Astrocyte of the hippocampus (primary cell): ENCODE measurements around the gene HSF2.
"Not testable (repeated sequence)": the region's sequence is repeated elsewhere in the genome, so short reads cannot be mapped to it uniquely, and the experiment has no call there.

Source experiments
- DNase-seq: peaks from one replicate; pipeline ENCODE4 v3.0.0; 2011; ENCODE audit warnings: low read depth, low spot score

The HSF2 gene

DNA sequence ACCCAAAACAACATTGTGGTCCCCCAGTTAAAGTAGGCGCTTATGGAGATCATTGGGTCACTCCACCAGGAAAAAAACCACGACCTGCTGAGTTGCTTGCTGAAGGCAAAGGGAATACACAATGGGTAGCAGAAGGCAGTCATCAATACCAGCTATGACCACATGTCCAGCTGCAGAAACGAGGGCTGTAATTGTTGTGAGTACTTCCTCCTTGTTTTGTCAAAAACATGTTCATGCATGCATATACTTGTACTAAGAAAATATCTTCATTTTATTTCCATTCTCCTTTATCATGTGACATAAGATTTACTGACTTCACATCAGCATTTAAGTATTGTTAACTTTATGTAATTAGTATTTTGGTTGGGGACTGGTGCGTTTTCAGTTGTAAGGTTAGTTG is 55.2 kb downstream of the HSF2 start:
- no peak for DNase-seq

GRCh38 chr6:122455116-122455515 is 55.7 kb downstream of the HSF2 start:
- not testable (repeated sequence) for DNase-seq

DNA sequence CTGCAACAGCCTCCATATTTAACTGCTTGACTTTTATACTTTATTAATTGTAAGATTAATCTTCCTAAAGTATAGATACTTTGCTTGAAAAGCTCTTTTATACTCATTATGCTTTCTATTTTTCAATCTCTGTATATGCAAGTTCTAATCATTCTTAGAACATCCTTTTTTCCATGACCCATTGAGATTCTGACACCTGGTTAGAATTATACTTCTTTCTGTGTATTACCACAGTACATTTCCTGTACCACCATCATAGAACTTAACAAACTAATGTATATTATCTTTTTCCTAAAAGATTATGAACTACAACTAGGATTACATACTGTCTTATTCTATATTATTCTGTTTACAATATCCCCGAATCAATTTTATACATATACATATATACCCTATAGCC is 58.6 kb downstream of the HSF2 start:
- no peak for DNase-seq

DNA sequence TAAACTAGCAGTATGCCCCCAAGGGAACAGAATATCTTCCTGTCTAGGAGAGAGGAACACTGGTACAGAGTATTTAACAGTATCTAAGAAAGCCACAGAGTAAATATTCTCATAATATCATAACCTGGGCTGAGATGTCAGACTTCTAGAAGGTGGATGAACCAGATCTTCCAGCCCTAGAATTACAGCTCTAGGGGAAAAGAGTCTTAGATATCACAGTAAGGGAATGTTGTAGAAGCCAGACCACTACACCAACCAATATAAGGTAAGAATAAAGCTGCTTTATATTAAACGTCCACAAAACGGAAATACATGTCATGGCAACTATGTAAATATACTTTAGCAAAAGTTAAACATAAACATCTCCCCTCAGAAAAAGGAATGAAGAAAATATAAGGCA is 59.8 kb downstream of the HSF2 start:
- no peak for DNase-seq

- not testable (repeated sequence) for DNase-seq
Measured at GRCh38 chr6:122459865-122460416, 60.5 kb downstream of the HSF2 start.

DNA sequence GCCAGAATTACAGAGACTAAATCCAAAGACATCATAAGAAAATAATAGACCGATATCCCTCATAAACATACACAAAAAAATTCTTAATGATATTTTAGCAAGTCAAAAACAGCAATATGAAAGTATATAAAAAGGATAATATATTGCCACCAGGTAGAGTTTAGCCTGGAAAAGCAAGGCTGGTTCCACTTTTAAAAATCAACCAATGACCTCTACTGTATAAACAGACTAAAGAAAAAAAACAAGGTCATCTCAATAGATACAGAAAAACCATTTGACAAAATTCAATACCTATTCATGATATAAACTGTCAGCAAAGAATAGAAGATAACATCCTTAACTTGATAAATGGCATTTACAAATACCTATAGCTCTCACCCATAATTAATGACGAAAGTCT is 62.4 kb downstream of the HSF2 start:
- no peak for DNase-seq

GRCh38 chr6:122471107-122472021 is 71.9 kb downstream of the HSF2 start, which contains the start of gene SERINC1:
SERINC1 (minus strand) TSS chr6:122471807; CDS start chr6:122471737, 70 bp downstream.
- peak; percentile 98 for DNase-seq

- DNase-seq, result no peak
Measured at GRCh38 chr6:122472022-122472340, 72.5 kb downstream of the HSF2 start.

GRCh38 chr6:122476131-122476530 is 76.7 kb downstream of the HSF2 start:
- DNase-seq, result peak; percentile 18

- DNase-seq, result no peak
Measured at GRCh38 chr6:122482750-122483080, 83.3 kb downstream of the HSF2 start.
